Activated naive CD4-positive, alpha-beta T cell treated with anti-CD3 and anti-CD28 coated beads for 36 hours (primary cell): ENCODE results near the gene PSMD13. TPM values are rescaled to one million over a fixed set of nuclear protein-coding genes. Genes with fewer than 3 reads are reported as not detected.
"Not testable (repeated sequence)": the region's sequence is repeated elsewhere in the genome, so short reads cannot be mapped to it uniquely, and the experiment has no call there.

Experiments
- CTCF ChIA-PET: fragments of 350-600 bp; sonication (Branson Sonifier 250); formaldehyde crosslinking; loops from one replicate; lab custom pipeline; 2021; ENCODE audit warnings: antibody characterized with exemption; lab: Charles Lee
- DNase-seq: peaks from one replicate; pipeline ENCODE4 v3.0.0-alpha.2; 2020
- H3K27ac Mint-ChIP-seq: one replicate; pipeline ENCODE4 v1.8.0; 2021; ENCODE audit warnings: mild to moderate bottlenecking, mixed read lengths
- H3K27me3 Mint-ChIP-seq: one replicate; pipeline ENCODE4 v1.8.0; 2021; ENCODE audit warnings: low read depth, mixed read lengths
- H3K36me3 Mint-ChIP-seq: one replicate; pipeline ENCODE4 v1.8.0; 2021; ENCODE audit warnings: low read depth, mixed read lengths
- H3K4me1 Mint-ChIP-seq: one replicate; pipeline ENCODE4 v1.8.0; 2021; ENCODE audit warnings: low read depth, mixed read lengths
- H3K4me3 Mint-ChIP-seq: one replicate; pipeline ENCODE4 v1.8.0; 2021; ENCODE audit warnings: mild to moderate bottlenecking, moderate library complexity, mixed read lengths
- H3K9me3 Mint-ChIP-seq: one replicate; pipeline ENCODE4 v1.8.0; 2021; ENCODE audit warnings: mixed read lengths
- intact Hi-C: fragments of 100-400 bp; cut with micrococcal nuclease; formaldehyde crosslinking; loops from one replicate; pipeline ENCODE4 v1.15.1; 2023
- total RNA-seq, 2 experiments: library from RNA; stranded (reverse); gene quantifications; one replicate each; pipeline ENCODE4 v1.2.3, GENCODE V29; 2021

Gene PSMD13
- 100 to 1,000 TPM; 206 to 210 TPM for total RNA-seq

DNA sequence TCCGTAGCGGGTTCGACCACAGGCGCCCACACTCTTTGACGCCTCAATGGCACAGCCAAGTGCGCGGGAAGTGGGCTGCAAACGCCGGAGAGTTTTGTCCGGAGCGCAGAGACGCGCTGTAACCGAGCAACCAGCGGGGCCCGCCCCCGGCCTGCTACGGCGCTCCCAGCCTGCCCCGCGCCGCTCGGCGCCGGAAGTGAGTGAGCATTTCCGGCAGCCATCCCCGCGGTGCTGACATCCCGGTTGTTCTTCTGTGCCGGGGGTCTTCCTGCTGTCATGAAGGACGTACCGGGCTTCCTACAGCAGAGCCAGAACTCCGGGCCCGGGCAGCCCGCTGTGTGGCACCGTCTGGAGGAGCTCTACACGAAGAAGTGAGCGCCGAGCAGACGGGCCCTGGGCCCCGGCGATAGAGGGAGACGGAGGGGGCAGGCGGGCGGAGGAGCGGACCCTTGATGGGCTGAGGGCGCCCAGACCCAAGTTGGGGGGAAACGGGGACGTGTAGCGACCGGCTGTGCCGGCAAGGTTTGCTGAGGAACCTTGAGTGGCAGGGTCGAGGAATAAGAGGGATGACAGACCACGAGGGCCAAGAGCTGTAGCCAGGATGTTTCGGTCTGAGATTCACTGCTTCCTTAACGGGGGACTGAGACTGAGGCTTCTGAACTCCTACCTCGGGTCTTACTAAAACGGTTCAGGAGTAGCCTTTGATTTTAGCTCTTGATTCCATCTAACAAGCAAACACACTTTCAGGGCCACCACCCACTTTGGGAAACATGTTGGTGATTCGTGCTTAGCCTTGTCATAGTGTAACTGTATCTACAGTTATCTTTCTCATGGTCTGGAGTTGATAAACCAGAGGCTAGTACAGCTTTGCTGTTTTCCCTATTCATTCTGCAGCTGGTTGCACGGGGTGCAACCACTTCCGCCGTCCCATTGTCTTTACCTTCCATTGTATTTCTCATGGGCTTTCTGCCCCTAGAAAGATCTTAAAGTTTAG lies at the start of gene PSMD13:
Gene PSMD13 (plus strand): TSS at position 203 of the 994 bp plus-strand sequence. CDS start 74 bp downstream, at position 277.
- Mint-ChIP-seq H3K27ac (peak within 1 kb of the TSS; percentile 95), H3K4me1 (peaks cover 45% of the 10 kb centered on the region), H3K36me3 (peaks cover 18% of the 10 kb centered on the region), H3K9me3 (no peaks in the 10 kb centered on the region), H3K27me3 (no peaks in the 10 kb centered on the region), H3K4me3 (peak within 1 kb of the TSS; percentile 85)
- CTCF ChIA-PET, result interaction anchor here (0.6 to 2.1 kb wide), 3 partner anchors 13 to 66 kb away, joined by 4 to 28 read pairs (median 6); partner anchors contain the start of genes BET1L and RIC8A
- peak; percentile 89 for DNase-seq
- intact Hi-C loops, result loop anchor here (1.0 to 5.0 kb wide), 9 partner anchors 30 to 510 kb away; partner anchors contain the start of genes BET1L, PTDSS2, RIC8A and RNH1

DNA sequence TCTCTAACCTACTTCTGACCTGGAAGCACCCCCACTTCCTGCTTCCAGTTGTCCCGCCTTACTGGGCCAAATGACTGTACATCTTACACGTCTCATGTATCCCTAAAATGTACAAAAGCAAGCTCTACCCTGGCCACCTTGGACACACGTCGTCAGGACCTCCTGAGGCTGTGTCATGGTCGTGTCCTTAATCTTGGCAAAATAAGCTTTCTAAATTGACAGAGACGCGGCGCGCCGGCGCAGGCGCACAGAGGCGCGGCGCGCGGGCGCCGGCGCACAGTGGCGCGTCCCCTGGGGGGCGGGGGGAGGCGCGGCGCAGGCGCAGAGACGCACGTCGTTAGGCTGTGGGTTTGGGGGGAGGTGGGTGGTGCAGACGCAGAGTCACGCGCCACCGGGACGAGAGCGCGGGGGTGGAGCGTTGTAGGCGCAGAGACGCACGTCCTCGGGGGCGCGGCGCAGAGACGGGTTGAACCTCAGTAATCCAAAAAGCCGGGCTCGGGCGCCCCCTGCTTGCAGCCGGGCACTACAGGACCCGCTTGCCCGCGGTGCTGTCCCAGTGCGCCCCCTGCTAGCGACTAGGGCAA lies 47.5 kb upstream of the PSMD13 start:
- not testable (repeated sequence) for H3K4me3 Mint-ChIP-seq

DNA sequence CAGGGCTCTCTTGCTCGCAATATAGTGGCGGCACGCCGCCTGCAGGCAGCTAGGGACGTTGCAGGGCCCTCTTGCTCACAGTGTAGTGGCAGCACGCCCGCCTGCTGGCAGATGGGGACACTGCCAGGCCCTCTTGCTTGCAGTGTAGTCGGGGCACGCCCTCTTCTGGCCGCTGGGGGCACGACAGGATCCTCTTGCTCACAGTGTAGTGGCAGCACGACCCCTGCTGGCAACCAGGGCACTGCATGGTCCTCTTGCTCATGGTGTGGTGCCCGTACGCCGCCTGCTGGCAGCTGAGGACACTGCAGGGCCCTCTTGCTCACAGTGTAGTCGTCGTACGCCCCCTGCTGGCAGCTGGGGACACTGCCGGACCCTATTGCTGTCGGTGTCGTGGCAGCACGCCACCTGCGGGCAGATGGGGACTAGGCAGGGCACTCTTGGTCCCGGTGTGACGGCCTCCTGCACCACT lies 46.9 kb upstream of the PSMD13 start:
- H3K9me3 Mint-ChIP-seq, H3K4me1 Mint-ChIP-seq, H3K27ac Mint-ChIP-seq, CTCF ChIA-PET, intact Hi-C loops, H3K4me3 Mint-ChIP-seq, H3K27me3 Mint-ChIP-seq, H3K36me3 Mint-ChIP-seq: not testable (repeated sequence)
- peak; percentile 67 for DNase-seq

More for the DNA sequence above, 47.5 kb upstream of the PSMD13 start:
- H3K27me3 Mint-ChIP-seq, H3K9me3 Mint-ChIP-seq, intact Hi-C loops, H3K36me3 Mint-ChIP-seq, H3K27ac Mint-ChIP-seq, H3K4me1 Mint-ChIP-seq, CTCF ChIA-PET: not testable (repeated sequence)
- peak; percentile 4 for DNase-seq

DNA sequence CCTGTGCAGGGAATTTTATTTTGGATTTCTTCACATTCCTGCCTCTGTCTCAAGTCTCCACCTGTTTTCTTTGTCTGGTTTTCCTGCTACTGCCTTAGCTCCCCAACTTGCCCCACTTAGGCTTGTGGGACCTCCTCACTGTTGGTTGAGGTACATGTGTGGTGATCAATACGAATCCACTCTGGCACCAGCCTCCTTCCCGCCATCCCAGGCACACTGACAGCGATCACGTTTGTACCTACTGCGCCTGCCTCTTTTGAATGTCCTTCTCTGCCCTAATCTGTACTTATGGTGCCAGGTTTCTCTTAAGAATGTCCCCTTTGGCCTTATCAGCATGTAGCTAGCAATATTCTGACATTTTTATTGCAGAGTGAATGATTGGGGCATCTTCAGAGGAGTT lies 46.2 kb upstream of the PSMD13 start:
- H3K27me3 Mint-ChIP-seq, H3K4me3 Mint-ChIP-seq, H3K9me3 Mint-ChIP-seq, CTCF ChIA-PET, H3K36me3 Mint-ChIP-seq, intact Hi-C loops, H3K4me1 Mint-ChIP-seq, DNase-seq, H3K27ac Mint-ChIP-seq: not testable (repeated sequence)

GRCh38 chr11:191490-192478 lies 45.0 kb upstream of the PSMD13 start:
- H3K9me3 Mint-ChIP-seq, H3K27ac Mint-ChIP-seq, H3K4me3 Mint-ChIP-seq, intact Hi-C loops, H3K27me3 Mint-ChIP-seq, H3K4me1 Mint-ChIP-seq, H3K36me3 Mint-ChIP-seq: not testable (repeated sequence)
- DNase-seq, result peak; percentile 56
- CTCF ChIA-PET, result interaction anchor here (1.2 to 1.7 kb wide), 2 partner anchors 13 to 168 kb away, joined by 3 read pairs; no protein-coding TSS in a partner anchor

- H3K27ac Mint-ChIP-seq, H3K4me1 Mint-ChIP-seq, H3K36me3 Mint-ChIP-seq, H3K4me3 Mint-ChIP-seq, H3K27me3 Mint-ChIP-seq, H3K9me3 Mint-ChIP-seq, intact Hi-C loops, DNase-seq: not testable (repeated sequence)
- CTCF ChIA-PET, result interaction anchor here (1.7 kb wide), 1 partner anchor 13 kb away, joined by 3 read pairs; no protein-coding TSS in a partner anchor
These were observed 44.1 kb upstream of the PSMD13 start, which contains the start of gene SCGB1C1 for GRCh38 chr11:192674-193128. TSS of gene SCGB1C1 (plus strand) at chr11:193078. CDS start at chr11:193100, 22 bp downstream.

GRCh38 chr11:193481-193880 lies 43.3 kb upstream of the PSMD13 start:
- H3K9me3 Mint-ChIP-seq, H3K36me3 Mint-ChIP-seq, CTCF ChIA-PET, intact Hi-C loops, H3K27me3 Mint-ChIP-seq, H3K4me1 Mint-ChIP-seq, H3K27ac Mint-ChIP-seq, H3K4me3 Mint-ChIP-seq, DNase-seq: not testable (repeated sequence)

- Mint-ChIP-seq H3K27ac (no peak overlapping the region), H3K4me1 (peaks cover 18% of the 10 kb centered on the region), H3K9me3 (no peaks in the 10 kb centered on the region), H3K27me3 (no peaks in the 10 kb centered on the region), H3K36me3 (peaks cover 6% of the 10 kb centered on the region), H3K4me3 (no peak overlapping the region)
- intact Hi-C loops, result no loop called here
- CTCF ChIA-PET, result interaction anchor here (0.8 kb wide), 1 partner anchor 56 kb away, joined by 4 read pairs; no protein-coding TSS in a partner anchor
- no peak for DNase-seq
These were observed 39.7 kb upstream of the PSMD13 start for GRCh38 chr11:196786-197731.

- Mint-ChIP-seq H3K36me3 (peaks cover 6% of the 10 kb centered on the region), H3K4me3 (no peak overlapping the region), H3K27ac (no peak overlapping the region), H3K27me3 (no peaks in the 10 kb centered on the region), H3K9me3 (no peaks in the 10 kb centered on the region), H3K4me1 (peaks cover 22% of the 10 kb centered on the region)
- intact Hi-C loops, result no loop called here
- CTCF ChIA-PET, result no interaction called here
- DNase-seq, result peak; percentile 3
These were observed 39.0 kb upstream of the PSMD13 start for GRCh38 chr11:197741-198235.

- Mint-ChIP-seq H3K4me3 (no peak overlapping the region), H3K27me3 (no peaks in the 10 kb centered on the region), H3K27ac (no peak overlapping the region), H3K4me1 (peaks cover 28% of the 10 kb centered on the region), H3K36me3 (peaks cover 6% of the 10 kb centered on the region), H3K9me3 (no peaks in the 10 kb centered on the region)
- no peak for DNase-seq
- CTCF ChIA-PET, result no interaction called here
- intact Hi-C loops, result no loop called here
These were observed 38.5 kb upstream of the PSMD13 start for GRCh38 chr11:198236-198806.
